WI38 (cell line): ENCODE measurements around the gene TNRC6A.
"Not testable (repeated sequence)": the region's sequence is repeated elsewhere in the genome, so short reads cannot be mapped to it uniquely, and the experiment has no call there.

Source experiments
- H3K4me3 ChIP-seq: 2 replicates; pipeline ENCODE4 v1.5.1; 2011; ENCODE audit warnings: low read depth, mild to moderate bottlenecking, control low read depth, low read length
- TF ChIP-seq, protein P1 (sequence below): IDR thresholded peaks from 2 replicates; pipeline ENCODE4 v1.5.1; 2012; ENCODE audit warnings: low read depth, mild to moderate bottlenecking, control low read depth, low read length

The TNRC6A gene

DNA sequence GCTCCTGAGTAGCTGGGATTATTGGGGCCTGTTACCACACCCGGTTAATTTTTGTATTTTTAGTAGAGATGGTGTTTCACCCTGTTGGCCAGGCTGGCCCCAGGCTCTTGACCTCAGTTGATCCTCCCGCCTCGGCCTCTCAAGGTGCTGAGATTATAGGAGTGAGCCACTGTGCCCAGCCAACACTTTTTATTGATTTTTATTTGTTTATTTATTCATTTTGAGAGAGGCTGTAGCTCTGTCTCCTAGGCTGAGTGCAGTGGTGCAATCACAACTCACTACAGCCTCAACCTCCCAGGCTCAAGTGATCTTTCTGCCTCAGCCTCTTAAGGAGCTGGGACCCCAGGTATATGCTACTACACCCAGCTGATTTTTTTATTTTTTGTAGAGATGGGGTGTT is 54.7 kb downstream of the TNRC6A start:
- TF ChIP-seq, protein P1, sequence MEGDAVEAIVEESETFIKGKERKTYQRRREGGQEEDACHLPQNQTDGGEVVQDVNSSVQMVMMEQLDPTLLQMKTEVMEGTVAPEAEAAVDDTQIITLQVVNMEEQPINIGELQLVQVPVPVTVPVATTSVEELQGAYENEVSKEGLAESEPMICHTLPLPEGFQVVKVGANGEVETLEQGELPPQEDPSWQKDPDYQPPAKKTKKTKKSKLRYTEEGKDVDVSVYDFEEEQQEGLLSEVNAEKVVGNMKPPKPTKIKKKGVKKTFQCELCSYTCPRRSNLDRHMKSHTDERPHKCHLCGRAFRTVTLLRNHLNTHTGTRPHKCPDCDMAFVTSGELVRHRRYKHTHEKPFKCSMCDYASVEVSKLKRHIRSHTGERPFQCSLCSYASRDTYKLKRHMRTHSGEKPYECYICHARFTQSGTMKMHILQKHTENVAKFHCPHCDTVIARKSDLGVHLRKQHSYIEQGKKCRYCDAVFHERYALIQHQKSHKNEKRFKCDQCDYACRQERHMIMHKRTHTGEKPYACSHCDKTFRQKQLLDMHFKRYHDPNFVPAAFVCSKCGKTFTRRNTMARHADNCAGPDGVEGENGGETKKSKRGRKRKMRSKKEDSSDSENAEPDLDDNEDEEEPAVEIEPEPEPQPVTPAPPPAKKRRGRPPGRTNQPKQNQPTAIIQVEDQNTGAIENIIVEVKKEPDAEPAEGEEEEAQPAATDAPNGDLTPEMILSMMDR = no peak
- no peak overlapping the region for H3K4me3 ChIP-seq

DNA sequence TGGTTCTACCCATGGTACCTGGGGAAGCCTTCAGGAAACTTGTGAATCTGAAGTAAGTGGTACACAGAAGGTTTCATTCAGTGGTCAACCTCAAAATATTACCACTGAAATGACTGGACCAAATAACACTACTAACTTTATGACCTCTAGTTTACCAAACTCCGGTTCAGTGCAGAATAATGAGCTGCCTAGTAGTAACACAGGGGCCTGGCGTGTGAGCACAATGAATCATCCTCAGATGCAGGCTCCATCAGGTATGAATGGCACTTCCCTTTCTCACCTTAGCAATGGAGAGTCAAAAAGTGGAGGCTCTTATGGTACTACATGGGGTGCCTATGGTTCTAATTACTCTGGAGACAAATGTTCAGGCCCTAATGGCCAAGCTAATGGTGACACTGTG is 60.4 kb downstream of the TNRC6A start:
- TF ChIP-seq, protein P1 = no peak
- no peak overlapping the region for H3K4me3 ChIP-seq

DNA sequence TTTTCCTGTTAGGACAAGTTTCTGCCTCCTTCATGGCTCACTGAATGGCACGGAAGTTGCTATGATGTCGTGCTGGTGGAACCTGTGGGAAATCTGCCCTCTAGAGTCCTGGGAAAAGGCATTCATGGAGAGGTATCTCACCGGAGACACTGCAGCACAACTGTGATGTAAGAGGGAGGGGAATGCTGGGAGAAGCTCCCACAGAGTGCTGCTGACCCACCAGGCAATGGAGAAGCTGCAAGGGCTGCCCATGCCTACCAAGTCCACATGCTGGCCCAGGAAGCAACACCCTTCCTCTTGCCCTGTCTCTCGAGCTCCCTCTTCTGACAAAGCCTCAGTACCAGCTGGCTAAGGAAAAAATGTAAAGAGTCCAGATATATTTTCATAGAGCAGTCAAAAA is 71.1 kb downstream of the TNRC6A start:
- H3K4me3 ChIP-seq = no peak overlapping the region
- TF ChIP-seq, protein P1 = peak; percentile 23; the same call in 1 of the 2 replicates

DNA sequence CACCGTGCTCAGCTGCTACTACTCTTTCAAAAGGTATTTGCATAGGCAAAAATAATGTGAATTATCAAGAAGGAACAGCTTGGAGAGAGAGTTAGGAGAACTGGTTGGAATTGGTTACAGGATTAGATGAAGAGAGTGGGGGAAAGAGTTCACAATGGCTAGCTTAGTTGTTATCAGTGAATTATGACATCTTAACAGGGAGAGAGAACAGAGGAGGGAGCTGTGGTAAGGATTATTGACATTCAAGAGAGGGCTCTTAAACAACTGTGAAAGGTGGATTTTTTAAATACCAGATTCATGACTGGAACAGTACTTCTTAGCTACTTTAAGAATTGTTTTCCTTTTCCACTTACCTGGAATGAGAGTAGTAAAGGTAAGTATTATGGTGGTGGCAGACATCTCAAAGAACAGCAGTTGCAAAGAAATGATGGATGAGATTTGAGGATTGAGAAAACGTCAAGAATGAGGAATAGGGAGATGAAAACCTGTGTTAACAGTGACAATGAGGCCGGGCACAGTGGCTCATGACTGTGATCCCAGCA is 72.4 kb downstream of the TNRC6A start:
- TF ChIP-seq, protein P1 = no peak
- no peak overlapping the region for H3K4me3 ChIP-seq

DNA sequence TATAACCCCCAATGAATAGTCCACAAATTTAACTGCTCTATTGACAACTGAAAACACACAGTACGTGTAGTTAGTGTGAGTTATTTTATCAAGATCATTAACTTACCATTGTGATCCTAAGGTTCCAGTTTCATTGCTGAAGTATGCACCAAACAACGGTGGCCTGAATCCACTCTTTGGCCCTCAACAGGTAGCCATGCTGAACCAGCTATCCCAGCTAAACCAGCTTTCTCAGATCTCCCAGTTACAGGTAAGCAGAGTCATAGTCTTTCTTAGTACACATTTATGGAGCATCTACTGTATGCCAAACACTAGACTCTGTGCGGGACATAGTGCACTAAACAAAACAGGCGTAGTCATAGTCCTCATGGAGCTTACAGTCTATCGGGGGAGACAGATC is 76.0 kb downstream of the TNRC6A start:
- TF ChIP-seq, protein P1 = no peak
- no peak overlapping the region for H3K4me3 ChIP-seq

DNA sequence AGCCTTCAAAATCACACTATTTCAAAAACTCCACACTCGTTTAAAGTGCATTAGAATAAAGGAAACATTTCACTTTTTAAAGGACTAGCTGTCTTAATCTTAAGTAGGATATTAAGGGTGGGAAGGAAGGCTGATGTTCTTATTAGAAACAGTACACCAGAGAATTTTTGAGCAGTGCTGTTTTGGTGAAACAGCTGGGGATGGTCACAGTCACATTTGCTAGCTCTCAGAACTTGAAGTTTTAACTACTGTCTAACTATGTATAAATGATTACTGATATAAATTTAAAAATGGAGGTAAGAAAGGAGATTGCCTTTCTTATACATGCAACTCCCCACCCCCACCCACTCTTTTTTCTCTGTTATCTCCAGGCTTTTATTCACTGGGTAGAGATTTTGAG is 77.8 kb downstream of the TNRC6A start:
- TF ChIP-seq, protein P1 = no peak
- no peak overlapping the region for H3K4me3 ChIP-seq

DNA sequence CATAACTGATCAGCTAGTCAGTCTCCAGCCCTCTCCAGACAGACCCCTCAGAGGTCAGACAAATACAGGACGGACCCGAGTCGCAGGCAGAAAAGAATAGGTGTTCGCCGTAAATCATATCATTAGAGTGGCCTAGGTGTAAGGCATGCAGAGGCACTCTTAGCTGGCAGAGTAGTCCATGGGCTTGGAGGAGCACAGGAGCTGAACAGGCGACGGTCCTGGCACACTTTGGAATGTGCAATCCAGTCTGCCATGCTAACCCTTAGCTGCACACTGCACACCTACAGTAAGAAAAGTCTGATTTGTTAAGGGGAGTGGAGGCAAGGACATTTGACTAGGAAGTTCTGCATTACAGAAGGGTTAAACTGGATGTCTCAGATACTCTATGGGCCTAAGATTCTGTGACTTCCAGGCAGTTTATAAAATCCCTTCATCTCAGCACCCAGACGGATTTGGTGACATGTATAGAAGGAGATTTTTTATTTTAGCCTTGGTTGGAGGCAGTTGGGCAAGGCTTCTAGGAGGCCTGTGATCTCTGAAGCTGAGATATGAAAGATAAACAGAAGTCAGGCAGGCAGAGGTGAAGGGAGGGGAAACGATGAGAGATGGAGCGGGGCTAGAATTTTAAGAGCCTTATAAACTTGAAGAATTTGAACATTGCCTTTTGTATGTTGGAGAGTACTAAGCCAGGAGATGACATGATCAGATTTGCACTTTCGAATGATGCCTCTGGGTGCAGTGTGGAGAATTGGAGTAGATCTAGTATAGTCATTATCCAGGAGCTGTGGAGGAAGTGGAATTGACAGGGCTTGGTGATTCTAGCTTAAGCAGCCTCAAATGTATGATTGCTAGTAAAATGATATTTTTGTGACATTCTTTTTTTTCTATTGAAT is 81.7 kb downstream of the TNRC6A start:
- no peak overlapping the region for H3K4me3 ChIP-seq
- TF ChIP-seq, protein P1 = no peak

DNA sequence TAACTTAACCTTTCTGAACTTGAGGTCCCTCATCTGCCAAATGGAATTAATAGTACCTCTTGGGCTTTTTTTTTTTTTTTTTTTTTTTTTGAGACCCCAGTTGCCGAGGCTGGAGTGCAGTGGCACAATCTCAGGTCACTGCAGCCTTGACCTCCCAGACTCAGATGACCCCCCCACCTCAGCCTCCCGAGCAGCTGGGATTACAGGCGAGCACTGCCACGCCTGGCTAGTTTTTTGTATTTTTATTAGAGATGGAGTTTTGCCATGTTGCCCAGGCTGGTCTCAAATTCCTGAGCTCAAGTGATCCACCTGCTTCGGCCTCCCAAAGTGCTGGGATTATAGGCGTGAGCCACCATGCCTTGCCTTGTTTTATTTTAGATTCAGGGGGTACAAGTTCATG is 83.4 kb downstream of the TNRC6A start:
- H3K4me3 ChIP-seq = not testable (repeated sequence)
